GM12878 (cell line): ENCODE data around the gene WTAP. TPM values are rescaled to one million over a fixed set of nuclear protein-coding genes. Genes with fewer than 3 reads are reported as not detected.

ENCODE experiments used
- ATAC-seq: fragments of 200-7000 bp; cut with Tn5 transposase; 3 replicates; pipeline ENCODE4 v1.9.1; 2020; ENCODE audit warnings: mild to moderate bottlenecking, moderate library complexity
- BruUV-seq: library from RNA; stranded (reverse); fragments of 400-500 nt; replicated peaks from 2 replicates; lab custom pipeline; 2021; lab: Mats Ljungman, UMichigan
- CTCF ChIA-PET: fragments of 300-600 bp; sonication (Branson Sonifier 250); formaldehyde crosslinking; extraction: SDS; loops from one replicate; lab custom pipeline; 2021; ENCODE audit warnings: inconsistent platforms; lab: Yijun Ruan, JAX
- POLR2A ChIA-PET: fragments of 350-600 bp; formaldehyde crosslinking; extraction: SDS; loops from one replicate; lab custom pipeline; 2021; ENCODE audit warnings: inconsistent platforms; lab: Charles Lee
- RAD21 ChIA-PET: fragments of 300-600 bp; sonication (Branson Sonifier 250); formaldehyde crosslinking; loops from one replicate; lab custom pipeline; 2023; ENCODE audit warnings: antibody characterized with exemption; ENCODE audit not compliant: unreplicated experiment; lab: Charles Lee
- SMC1A ChIA-PET: fragments of 300-600 bp; sonication (Branson Sonifier 250); formaldehyde crosslinking; loops from one replicate; lab custom pipeline; 2023; ENCODE audit not compliant: unreplicated experiment, uncharacterized antibody; lab: Charles Lee
- DNase-seq: peaks from one replicate; pipeline ENCODE4 v3.0.0-alpha.2; 2011; ENCODE audit warnings: low read depth, low spot score
- FAIRE-seq: peaks from 3 replicates; lab custom pipeline; 2011; peaks lifted over from hg19 to GRCh38; lab: Jason Lieb, UNC
- H2AFZ ChIP-seq: 2 replicates; pipeline ENCODE4 v1.6.0; 2011; ENCODE audit warnings: low read depth, low read length, control low read depth; ENCODE audit not compliant: control insufficient read depth
- H3K27ac ChIP-seq: 2 replicates; pipeline ENCODE4 v1.5.1; 2011; ENCODE audit warnings: control low read depth; ENCODE audit not compliant: control insufficient read depth, insufficient read depth
- H3K27me3 ChIP-seq, 2 experiments: replicated peaks in 1 of 2; 2 replicates each; pipeline versions ENCODE4 v1.6.0 to v1.6.1; 2011; ENCODE audit warnings: low read length in 1 of 2; ENCODE audit not compliant: control insufficient read depth in 2 of 2, insufficient read depth in 2 of 2
- H3K36me3 ChIP-seq, 2 experiments: 2 replicates each; pipeline ENCODE4 v1.5.1; 2011; ENCODE audit warnings: low read length in 1 of 2; ENCODE audit not compliant: control insufficient read depth in 2 of 2, insufficient read depth in 2 of 2
- H3K4me1 ChIP-seq: 2 replicates; pipeline ENCODE4 v1.6.1; 2011; ENCODE audit warnings: mild to moderate bottlenecking, low read length, moderate library complexity, mixed read lengths; ENCODE audit not compliant: control insufficient read depth, insufficient read depth
- H3K4me2 ChIP-seq: 2 replicates; pipeline ENCODE4 v1.6.0; 2011; ENCODE audit warnings: control low read depth; ENCODE audit not compliant: control insufficient read depth, insufficient read depth
- H3K4me3 ChIP-seq: fragments of 200-600 bp; sonication (generic); 2 replicates; pipeline ENCODE4 v1.5.1; 2016
- H3K79me2 ChIP-seq: 2 replicates; pipeline ENCODE4 v1.6.0; 2011; ENCODE audit warnings: low read length; ENCODE audit not compliant: control insufficient read depth, insufficient read depth
- H3K9ac ChIP-seq: 2 replicates; pipeline ENCODE4 v1.8.0; 2011; ENCODE audit warnings: low read length, control low read depth, mixed read lengths; ENCODE audit not compliant: control insufficient read depth, insufficient read depth
- H3K9me3 ChIP-seq: replicated peaks from 3 replicates; pipeline ENCODE4 v1.5.1; 2011; ENCODE audit warnings: mild to moderate bottlenecking, low read length; ENCODE audit not compliant: control insufficient read depth, insufficient read depth
- H4K20me1 ChIP-seq: 2 replicates; pipeline ENCODE4 v1.6.0; 2011; ENCODE audit not compliant: control insufficient read depth, insufficient read depth
- CBX5 ChIP-seq: sonication (generic); IDR thresholded peaks from 2 replicates; pipeline ENCODE4 v1.6.1; 2016; ENCODE audit warnings: low read depth, moderate library complexity, mild to moderate bottlenecking, inconsistent platforms
- CEBPB ChIP-seq, 2 experiments: fragments of 150-350 bp in 1 of 2; IDR thresholded peaks; 2 replicates each; pipeline ENCODE4 v1.6.1; 2012 to 2014; ENCODE audit warnings: low read depth in 2 of 2, low read length in 2 of 2, borderline replicate concordance in 1 of 2, inconsistent platforms in 1 of 2
- DPF2 ChIP-seq: fragments of 450-650 bp; IDR thresholded peaks from 2 replicates; pipeline ENCODE4 v1.6.1; 2017; ENCODE audit warnings: mild to moderate bottlenecking
- HDGF ChIP-seq: fragments of 450-650 bp; IDR thresholded peaks from 2 replicates; pipeline ENCODE4 v1.6.1; 2016; ENCODE audit warnings: antibody characterized with exemption
- KAT2A ChIP-seq: conservative IDR thresholded peaks from 2 replicates; pipeline ENCODE4 v1.6.1; 2011; ENCODE audit warnings: low read depth, low read length; ENCODE audit not compliant: control insufficient read depth
- NFXL1 ChIP-seq: fragments of 450-650 bp; IDR thresholded peaks from 2 replicates; pipeline ENCODE4 v1.6.1; 2017; ENCODE audit warnings: antibody characterized with exemption, mild to moderate bottlenecking, borderline replicate concordance
- SMAD5 ChIP-seq: IDR thresholded peaks from 2 replicates; pipeline ENCODE4 v1.6.1; 2016; ENCODE audit warnings: antibody characterized with exemption, low read depth
- SPI1 ChIP-seq: IDR thresholded peaks from 2 replicates; pipeline ENCODE4 v1.6.1; 2011; ENCODE audit warnings: low read depth, mild to moderate bottlenecking, low read length, moderate library complexity, borderline replicate concordance; ENCODE audit not compliant: insufficient read depth
- SUZ12 ChIP-seq: fragments of 200-600 bp; sonication (generic); IDR thresholded peaks from one replicate; pipeline ENCODE4 v1.6.1; 2018; ENCODE audit warnings: antibody characterized with exemption, mild to moderate bottlenecking; ENCODE audit not compliant: unreplicated experiment
- TCF3 ChIP-seq: IDR thresholded peaks from 2 replicates; pipeline ENCODE4 v1.6.1; 2012; ENCODE audit warnings: low read depth, mild to moderate bottlenecking, low read length, borderline replicate concordance; ENCODE audit not compliant: insufficient read depth
- ZSCAN29 ChIP-seq: fragments of 450-650 bp; IDR thresholded peaks from 2 replicates; pipeline ENCODE4 v1.6.1; 2017; ENCODE audit warnings: mild to moderate bottlenecking, moderate library complexity
- in situ Hi-C: fragments of 300-500 bp; cut with MboI; formaldehyde crosslinking; loops from 9 replicates; pipeline ENCODE4 v1.14.3; 2018; ENCODE audit warnings: mixed read lengths
- intact Hi-C: fragments of 100-400 bp; cut with micrococcal nuclease; formaldehyde crosslinking; loops from one replicate; pipeline ENCODE4 v1.14.2; 2022; ENCODE audit not compliant: unreplicated experiment
- polyA plus RNA-seq, 11 experiments: library from polyadenylated mRNA; depleted of rRNA in 4 of 11; unstranded in 6 of 11; stranded (reverse) in 5 of 11; fragments of >200 nt; fragmentation: Nextera tagmentation in 4 of 11; fragmentation: Illumina TruSeq in 1 of 11; extraction: Ambion mirVana in 4 of 11; extraction: Trizol in 1 of 11; gene quantifications; 1 replicate in 1 of 11; 2 replicates in 10 of 11; pipeline versions ENCODE4 v1.2.1 to v1.2.3, GENCODE V29; 2011 to 2016; ENCODE audit warnings: inconsistent platforms in 2 of 11, missing spikeins in 2 of 11, low read depth in 1 of 11
- total RNA-seq, 4 experiments: library from RNA; depleted of rRNA in 3 of 4; stranded (reverse); fragments of >200 nt in 3 of 4; fragmentation: Illumina TruSeq in 1 of 4; extraction: Trizol in 1 of 4; gene quantifications; 2 replicates each; pipeline versions ENCODE4 v1.2.1 to v1.2.3, GENCODE V29; 2013 to 2021
- TF ChIP-seq, protein P1 (sequence below): IDR thresholded peaks from 2 replicates; pipeline ENCODE4 v1.6.1; 2011; ENCODE audit warnings: mild to moderate bottlenecking, low read depth, low read length, moderate library complexity; ENCODE audit not compliant: insufficient replicate concordance

WTAP gene
- total and polyA plus RNA-seq, 10 of the 15 experiments (the other 5 are each of a cell fraction or from before 2014, with no cell fraction given): 38.7 to 132 (median 83.1) TPM

DNA sequence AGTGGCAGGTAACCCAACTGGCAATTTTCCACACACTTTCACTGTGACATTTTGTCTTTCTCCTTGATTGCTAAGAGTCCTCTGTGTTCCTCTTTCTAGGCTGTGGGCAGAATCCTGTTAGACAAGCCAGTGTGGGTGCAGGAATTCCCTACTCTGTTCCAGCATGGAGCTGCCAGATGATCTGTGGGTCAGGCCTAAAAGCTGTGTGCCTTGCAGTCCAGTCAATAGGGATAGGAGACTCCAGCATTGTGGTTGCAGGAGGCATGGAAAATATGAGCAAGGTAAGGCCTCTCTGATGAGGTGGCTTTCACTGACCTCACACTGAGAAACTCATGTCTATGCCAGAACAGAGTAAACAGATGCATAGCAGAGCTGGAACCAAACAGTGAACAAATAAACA lies 39.6 kb downstream of the WTAP start:
- ChIA-PET CTCF (interaction anchor here (1.6 kb wide), 1 partner anchor 20 kb away, joined by 3 read pairs; no protein-coding TSS in a partner anchor), POLR2A (interaction anchor here (1.0 to 1.4 kb wide), 3 partner anchors 15 to 68 kb away, joined by 3 to 4 read pairs (median 3); partner anchors contain the start of gene WTAP), SMC1A (no interaction called here), RAD21 (no interaction called here)
- H4K20me1 ChIP-seq: no peaks in the 10 kb centered on the region
- no peak overlapping the region for H3K9ac ChIP-seq
- no peak overlapping the region for H3K4me2 ChIP-seq
- peaks cover 2 to 29% of the 10 kb centered on the region in 2 experiments for H3K36me3 ChIP-seq
- no peak overlapping the region for H2AFZ ChIP-seq
- TF ChIP-seq DPF2 (no peak), SPI1 (0 out of 2 replicates have a peak, but pooled peaks have one; percentile 9)
- H3K9me3 ChIP-seq: no peaks in the 10 kb centered on the region
- in situ Hi-C loops: no loop called here
- no peak overlapping the region for H3K27ac ChIP-seq
- no peak overlapping the region for H3K4me3 ChIP-seq
- H3K79me2 ChIP-seq: peaks cover 15% of the 10 kb centered on the region
- DNase-seq (no peak), ATAC-seq (no peak), FAIRE-seq (no peak)
- H3K4me1 ChIP-seq: peaks cover 5% of the 10 kb centered on the region
- BruUV-seq: no TSS peak
- no peaks in the 10 kb centered on the region for H3K27me3 ChIP-seq
- intact Hi-C loops: no loop called here

DNA sequence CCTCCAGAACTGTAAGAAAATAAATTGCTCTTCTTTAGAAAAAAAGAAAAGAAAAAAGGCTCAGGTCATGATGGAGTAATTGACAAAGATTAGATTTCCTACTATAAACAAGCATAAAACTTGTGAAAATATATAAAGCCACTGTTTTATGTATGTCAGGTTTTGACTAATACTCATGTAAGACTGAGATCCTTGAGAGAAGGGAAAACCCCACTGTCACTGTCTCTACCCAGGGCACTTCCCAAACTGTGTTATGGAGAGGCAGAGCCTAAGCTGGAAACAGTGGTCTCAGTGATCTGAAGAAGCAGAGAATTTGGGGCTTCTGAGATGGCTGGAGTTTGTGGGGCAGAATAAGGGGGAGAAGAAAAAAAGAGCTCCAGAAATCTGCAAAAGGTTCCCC lies 42.2 kb downstream of the WTAP start:
- ATAC-seq (peak; percentile 38; the same call in 1 of the 3 replicates), DNase-seq (no peak)
- Histone ChIP-seq H3K27ac (no peak overlapping the region), H3K9me3 (no peaks in the 10 kb centered on the region), H3K79me2 (peaks cover 4% of the 10 kb centered on the region), H3K36me3 (peaks cover 2 to 30% of the 10 kb centered on the region in 2 experiments), H3K4me1 (no peaks in the 10 kb centered on the region), H3K9ac (no peak overlapping the region), H3K4me2 (no peak overlapping the region), H3K27me3 (no peaks in the 10 kb centered on the region), H3K4me3 (no peak overlapping the region)
- in situ Hi-C loops: no loop called here
- RAD21 ChIA-PET: interaction anchor here (1.5 kb wide), 1 partner anchor 12 kb away, joined by 4 read pairs; no protein-coding TSS in a partner anchor
- SMC1A ChIA-PET: interaction anchor here (1.1 to 2.2 kb wide), 5 partner anchors 17 to 48 kb away, joined by 3 to 5 read pairs (median 4); partner anchors contain the start of gene MRPL18
- intact Hi-C loops: no loop called here
- CTCF ChIA-PET: interaction anchor here (1.1 to 1.2 kb wide), 2 partner anchors 49 to 78 kb away, joined by 3 to 4 read pairs; no protein-coding TSS in a partner anchor
- POLR2A ChIA-PET: interaction anchor here (0.5 to 1.1 kb wide), 2 partner anchors 19 to 21 kb away, joined by 3 read pairs; partner anchors contain the start of gene MRPL18
- no peak for TF ChIP-seq SUZ12
- no peak for TF ChIP-seq ZSCAN29
- TF ChIP-seq, protein P1, sequence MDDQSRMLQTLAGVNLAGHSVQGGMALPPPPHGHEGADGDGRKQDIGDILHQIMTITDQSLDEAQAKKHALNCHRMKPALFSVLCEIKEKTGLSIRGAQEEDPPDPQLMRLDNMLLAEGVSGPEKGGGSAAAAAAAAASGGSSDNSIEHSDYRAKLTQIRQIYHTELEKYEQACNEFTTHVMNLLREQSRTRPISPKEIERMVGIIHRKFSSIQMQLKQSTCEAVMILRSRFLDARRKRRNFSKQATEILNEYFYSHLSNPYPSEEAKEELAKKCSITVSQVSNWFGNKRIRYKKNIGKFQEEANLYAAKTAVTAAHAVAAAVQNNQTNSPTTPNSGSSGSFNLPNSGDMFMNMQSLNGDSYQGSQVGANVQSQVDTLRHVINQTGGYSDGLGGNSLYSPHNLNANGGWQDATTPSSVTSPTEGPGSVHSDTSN: no peak
- TF ChIP-seq SMAD5: no peak
- no peak for TF ChIP-seq CBX5
- no peak for TF ChIP-seq KAT2A
- TF ChIP-seq NFXL1: no peak
- TF ChIP-seq HDGF: no peak
- no peak for TF ChIP-seq CEBPB (IDR thresholded peaks at IDR 0.05; ENCODE audit: borderline replicate concordance in 1 of 2, low read depth in 2 of 2, low read length in 2 of 2)
- TF ChIP-seq TCF3: no peak
- TF ChIP-seq, all 136 proteins: peak for 0
- BruUV-seq: no TSS peak
- FAIRE-seq: no peak
- no peaks in the 10 kb centered on the region for H4K20me1 ChIP-seq
- no peak overlapping the region for H2AFZ ChIP-seq
